Cardiac fibroblast (primary cell): ENCODE measurements around the gene ERICH6B.

Source experiments
- DNase-seq, 2 donors: peaks; one replicate each; pipeline versions ENCODE4 v3.0.0 to v3.0.0-alpha.2; 2010; ENCODE audit warnings: low read depth in 2 of 2
- H3K4me3 ChIP-seq, 2 donors: replicated peaks in 1 of 2; 1 replicate in 1 of 2; 2 replicates in 1 of 2; pipeline ENCODE4 v1.5.1; 2011; ENCODE audit warnings: low read depth in 2 of 2, low read length in 2 of 2, mild to moderate bottlenecking in 2 of 2, moderate library complexity in 1 of 2
- CTCF ChIP-seq: IDR thresholded peaks from one replicate; pipeline ENCODE4 v1.5.1; 2011; ENCODE audit warnings: low read depth, mild to moderate bottlenecking, low read length, inconsistent platforms

The ERICH6B gene

DNA sequence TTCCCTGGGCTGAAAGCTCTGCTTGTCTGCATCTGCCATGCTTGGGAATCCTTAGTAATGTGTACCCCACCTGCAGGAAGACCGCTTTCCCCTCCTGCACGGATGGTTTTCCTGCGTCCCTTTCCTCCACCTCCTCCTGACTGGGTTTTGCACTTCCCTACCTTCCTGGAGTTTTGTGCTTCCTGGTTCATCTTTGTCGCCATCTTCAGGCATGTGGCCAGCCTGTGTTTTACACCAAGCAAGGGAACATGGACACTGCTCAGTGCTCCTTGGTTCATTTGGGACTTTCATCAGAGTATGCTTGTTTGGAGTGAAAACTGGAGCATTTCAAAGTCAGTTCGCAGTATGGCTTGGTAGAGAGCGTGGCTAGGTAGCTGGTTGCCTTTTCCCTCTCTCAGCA, 30.7 kb downstream of the ERICH6B start:
- DNase-seq = no peak
- peak; percentile 9 for TF ChIP-seq CTCF
- no peak overlapping the region for H3K4me3 ChIP-seq

GRCh38 chr13:45582408-45583076, 33.0 kb downstream of the ERICH6B start:
- no peak for DNase-seq
- TF ChIP-seq CTCF = no peak
- H3K4me3 ChIP-seq = no peak overlapping the region

- H3K4me3 ChIP-seq = no peak overlapping the region
- no peak for DNase-seq
- no peak for TF ChIP-seq CTCF
Measured at GRCh38 chr13:45576466-45576865, 39.1 kb downstream of the ERICH6B start.

GRCh38 chr13:45575830-45576180, 39.7 kb downstream of the ERICH6B start:
- no peak for DNase-seq
- no peak for TF ChIP-seq CTCF
- no peak overlapping the region for H3K4me3 ChIP-seq

DNA sequence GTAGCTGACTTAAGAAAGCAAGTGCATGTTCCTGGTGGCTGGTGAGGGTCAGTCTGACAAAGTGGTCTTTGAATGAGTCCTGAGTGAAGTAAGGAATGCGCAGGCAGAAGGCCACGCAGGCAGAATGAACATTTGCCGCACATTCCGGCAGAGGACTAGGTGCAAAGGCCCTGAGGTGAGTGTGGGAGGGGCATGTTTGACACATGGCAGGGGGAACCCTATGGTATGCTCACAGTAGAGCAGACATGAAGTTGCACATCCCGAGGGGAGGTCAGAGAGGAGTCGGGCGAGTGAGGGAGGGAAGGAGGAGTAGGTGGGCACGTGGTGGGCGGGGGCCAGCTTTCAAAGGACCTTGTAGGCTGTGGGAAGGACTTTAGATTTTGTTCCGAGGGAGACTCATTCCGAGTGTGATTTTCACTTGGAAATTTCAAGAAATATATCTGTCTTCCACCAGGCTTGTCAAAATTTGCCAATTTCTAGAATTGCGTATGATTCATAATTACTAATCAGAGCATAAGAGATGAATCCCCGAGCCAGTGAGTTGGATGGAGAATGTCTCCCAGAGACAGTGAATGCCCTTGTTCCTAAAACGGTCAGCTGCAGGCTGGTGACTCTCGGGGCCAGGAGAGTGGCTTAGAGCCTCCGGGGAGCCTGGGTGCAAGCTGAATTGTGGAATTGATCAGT, 40.3 kb downstream of the ERICH6B start:
- H3K4me3 ChIP-seq = no peak overlapping the region
- peak in 1 of 2 donors; percentile 2 for DNase-seq
- no peak for TF ChIP-seq CTCF

- DNase-seq = no peak
- TF ChIP-seq CTCF = no peak
- H3K4me3 ChIP-seq = no peak overlapping the region
Measured at GRCh38 chr13:45565331-45565730, 50.2 kb downstream of the ERICH6B start.
